Measurements from ENCODE around the gene MOAP1. TPM values are rescaled to one million over a fixed set of nuclear protein-coding genes. Genes with fewer than 3 reads are reported as not detected.
A peak's percentile ranks its signal among the peaks of the same experiment; 100 is the strongest.

Gene MOAP1
- total RNA-seq, 1 experiment from 2014 or later = 32.4 TPM

DNA sequence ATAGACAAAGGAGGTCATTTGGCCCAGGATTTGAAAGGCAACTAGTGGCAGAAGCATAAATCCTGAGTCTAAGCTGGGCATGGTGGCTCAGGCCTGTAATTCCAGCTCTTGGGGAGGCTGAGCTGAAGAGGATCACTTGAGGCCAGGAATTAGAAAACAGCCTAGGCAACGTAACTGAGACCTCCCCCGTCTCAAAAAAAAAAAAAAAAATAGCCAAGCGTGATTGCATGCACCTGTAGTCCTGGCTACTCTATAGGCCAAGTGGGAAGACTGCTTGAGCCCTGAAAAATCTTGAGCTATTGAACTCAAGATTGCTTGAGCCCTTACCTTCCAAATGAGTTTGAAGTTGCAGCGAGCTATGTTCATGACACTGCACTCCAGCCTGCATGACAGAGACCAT, 14.3 kb upstream of the MOAP1 start:
- Histone ChIP-seq H3K9me3 (ENCODE audit: low read depth, low read length, poor library complexity, severe bottlenecking) (no peaks in the 10 kb centered on the region), H3K36me3 (ENCODE audit: insufficient read depth, low read length, poor library complexity, severe bottlenecking) (no peaks in the 10 kb centered on the region), H3K4me3 (ENCODE audit: low read depth, low read length, poor library complexity, severe bottlenecking) (no peak overlapping the region), H3K27ac (ENCODE audit: low read depth, low read length, poor library complexity, severe bottlenecking) (no peak overlapping the region), H3K4me1 (ENCODE audit: insufficient read depth, low read length, poor library complexity, severe bottlenecking) (no peaks in the 10 kb centered on the region), H3K27me3 (replicated peaks; ENCODE audit: insufficient read depth, low read depth, low read length, poor library complexity) (no peaks in the 10 kb centered on the region)
- no peak for TF ChIP-seq CTCF (conservative IDR thresholded peaks at IDR 0.05; ENCODE audit: low read depth, low read length)
- TF ChIP-seq EZH2 (IDR thresholded peaks at IDR 0.05; ENCODE audit: borderline replicate concordance, low read depth, low read length, poor library complexity, severe bottlenecking) = no peak
- DNase-seq (ENCODE audit: low spot score) = no peak
- POLR2A ChIA-PET (ENCODE audit: low non-redundant PET) = no interaction called here
- BruUV-seq (replicated peaks) = no TSS peak
- CTCF ChIA-PET = no interaction called here
- intact Hi-C loops (cut with micrococcal nuclease; ENCODE audit: unreplicated experiment) = no loop called here

DNA sequence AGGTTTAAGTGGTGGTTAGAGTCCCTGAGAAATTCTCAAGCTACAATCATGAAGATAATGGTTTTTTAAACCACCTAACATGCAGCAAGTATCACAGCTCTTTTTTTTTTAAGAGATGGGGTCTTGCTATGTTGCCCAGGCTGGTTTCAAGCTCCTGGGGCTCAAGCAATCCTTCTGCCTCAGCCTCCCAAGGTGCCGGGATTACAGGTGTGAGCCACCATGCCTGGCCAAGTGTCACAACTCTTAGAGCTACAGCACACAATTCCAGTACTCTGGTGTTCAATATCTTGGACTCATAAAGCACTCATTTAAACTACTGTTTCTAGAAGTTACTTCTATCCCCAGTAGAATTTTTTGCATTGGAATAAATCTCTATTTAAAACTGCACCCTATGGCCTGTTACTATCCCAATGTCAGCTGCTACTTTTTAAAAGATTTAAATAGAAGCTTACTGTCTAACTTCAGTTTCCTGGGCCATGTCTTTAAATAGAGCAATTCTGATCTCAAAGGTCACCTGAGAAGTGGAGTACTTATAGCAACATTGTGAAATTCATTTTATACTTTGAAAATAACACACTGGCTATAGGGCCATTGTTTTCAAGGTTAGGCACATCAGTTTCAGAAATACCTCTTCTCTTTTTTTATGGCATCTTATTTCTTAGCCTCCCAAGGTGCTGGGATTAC, 10.8 kb upstream of the MOAP1 start:
- H3K9me3 ChIP-seq (ENCODE audit: low read depth, low read length, poor library complexity, severe bottlenecking) = no peaks in the 10 kb centered on the region
- no peaks in the 10 kb centered on the region for H3K4me1 ChIP-seq (ENCODE audit: insufficient read depth, low read length, poor library complexity, severe bottlenecking)
- intact Hi-C loops (cut with micrococcal nuclease; ENCODE audit: unreplicated experiment) = no loop called here
- H3K4me3 ChIP-seq (ENCODE audit: low read depth, low read length, poor library complexity, severe bottlenecking) = no peak overlapping the region
- POLR2A ChIA-PET (ENCODE audit: low non-redundant PET) = no interaction called here
- H3K27ac ChIP-seq (ENCODE audit: low read depth, low read length, poor library complexity, severe bottlenecking) = no peak overlapping the region
- H3K27me3 ChIP-seq (replicated peaks; ENCODE audit: insufficient read depth, low read depth, low read length, poor library complexity) = no peaks in the 10 kb centered on the region
- CTCF ChIA-PET = no interaction called here
- BruUV-seq (replicated peaks) = no TSS peak
- TF ChIP-seq CTCF (conservative IDR thresholded peaks at IDR 0.05; ENCODE audit: low read depth, low read length) (no peak), EZH2 (IDR thresholded peaks at IDR 0.05; ENCODE audit: borderline replicate concordance, low read depth, low read length, poor library complexity, severe bottlenecking) (no peak)
- DNase-seq (ENCODE audit: low spot score) = no peak
- no peaks in the 10 kb centered on the region for H3K36me3 ChIP-seq (ENCODE audit: insufficient read depth, low read length, poor library complexity, severe bottlenecking)

DNA sequence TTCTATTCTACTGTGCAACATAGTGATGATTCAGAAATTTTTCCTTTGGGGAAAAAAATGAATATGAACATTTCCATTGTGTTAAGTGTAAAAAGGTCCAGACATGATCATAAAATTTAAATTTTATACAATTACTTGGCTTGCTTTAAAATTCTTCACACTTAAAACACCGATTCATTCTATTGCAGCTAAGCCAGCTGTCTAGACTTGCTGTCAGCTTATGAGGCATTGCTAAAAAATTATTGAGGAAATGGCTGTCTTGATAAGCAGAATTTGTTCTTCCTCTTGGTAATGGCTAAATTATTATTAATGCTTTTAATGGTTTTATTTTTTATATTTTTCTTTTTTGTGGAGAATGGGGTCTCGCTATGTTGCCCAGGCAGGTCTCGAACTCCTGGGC, 2.3 kb upstream of the MOAP1 start:
- TF ChIP-seq CTCF (conservative IDR thresholded peaks at IDR 0.05; ENCODE audit: low read depth, low read length) (no peak), EZH2 (IDR thresholded peaks at IDR 0.05; ENCODE audit: borderline replicate concordance, low read depth, low read length, poor library complexity, severe bottlenecking) (no peak)
- H3K4me3 ChIP-seq (ENCODE audit: low read depth, low read length, poor library complexity, severe bottlenecking) = no peak overlapping the region
- DNase-seq (ENCODE audit: low spot score) = no peak
- no peaks in the 10 kb centered on the region for H3K27me3 ChIP-seq (replicated peaks; ENCODE audit: insufficient read depth, low read depth, low read length, poor library complexity)
- peaks cover 10% of the 10 kb centered on the region for H3K4me1 ChIP-seq (ENCODE audit: insufficient read depth, low read length, poor library complexity, severe bottlenecking)
- intact Hi-C loops (cut with micrococcal nuclease; ENCODE audit: unreplicated experiment) = no loop called here
- ChIA-PET CTCF (interaction anchor here (0.6 kb wide), 1 partner anchor 74 kb away, joined by 3 read pairs; no protein-coding TSS in a partner anchor), POLR2A (ENCODE audit: low non-redundant PET) (no interaction called here)
- H3K27ac ChIP-seq (ENCODE audit: low read depth, low read length, poor library complexity, severe bottlenecking) = peak overlapping the region; percentile 45
- H3K36me3 ChIP-seq (ENCODE audit: insufficient read depth, low read length, poor library complexity, severe bottlenecking) = peaks cover 26% of the 10 kb centered on the region
- no TSS peak for BruUV-seq (replicated peaks)
- H3K9me3 ChIP-seq (ENCODE audit: low read depth, low read length, poor library complexity, severe bottlenecking) = no peaks in the 10 kb centered on the region
